ENCODE results near the gene OR6C3. TPM values are rescaled to one million over a fixed set of nuclear protein-coding genes. Genes with fewer than 3 reads are reported as not detected.

The OR6C3 gene
- not detected in 5 replicates for total RNA-seq (2022; extraction: Qiagen RNA extraction)

DNA sequence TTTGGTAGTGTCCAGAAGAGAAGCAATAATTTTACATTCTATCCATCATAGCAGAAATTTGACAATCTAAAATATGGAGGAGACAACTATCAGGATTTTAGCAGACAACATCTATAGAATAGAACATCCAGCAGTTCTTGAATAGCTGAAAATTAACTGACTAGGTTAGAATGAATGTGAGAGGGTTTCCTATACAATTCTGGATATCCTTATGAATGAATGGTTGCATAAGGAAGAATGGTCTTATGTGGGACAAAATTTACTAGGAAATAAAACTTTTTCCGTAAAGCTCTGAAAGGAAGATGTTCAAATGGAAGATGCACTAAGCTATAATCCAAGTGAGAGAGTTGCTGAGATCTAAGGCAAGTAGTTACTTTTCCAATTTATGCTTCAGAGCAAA lies at the start of gene OR6C3:
Gene OR6C3, plus strand, starts transcription at position 301 of the 400 bp plus-strand sequence. CDS start 955 bp downstream, outside the sequence.

DNA sequence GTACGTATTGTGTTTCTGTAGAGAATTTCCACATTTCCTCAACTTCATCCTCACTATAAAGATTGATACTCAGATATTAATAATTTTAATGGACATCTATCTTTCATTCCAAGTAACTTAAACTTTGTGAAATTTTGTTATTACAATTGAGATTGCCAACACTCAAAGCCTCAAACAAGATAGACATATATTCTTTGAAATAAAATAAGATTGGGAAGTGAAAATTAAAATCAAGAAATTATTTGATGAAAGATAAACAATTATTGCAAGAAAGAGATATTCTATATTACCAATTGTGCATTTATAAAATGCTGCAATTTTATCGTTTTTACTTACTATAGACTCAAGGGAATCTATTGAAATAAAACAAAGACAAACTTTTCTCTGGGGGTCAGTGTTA lies 34.1 kb upstream of the OR6C3 start, which contains the start of gene OR6C6:
Gene OR6C6, minus strand, starts transcription at position 101 of the 400 bp plus-strand sequence. CDS start 1,337 bp downstream, outside the sequence.

DNA sequence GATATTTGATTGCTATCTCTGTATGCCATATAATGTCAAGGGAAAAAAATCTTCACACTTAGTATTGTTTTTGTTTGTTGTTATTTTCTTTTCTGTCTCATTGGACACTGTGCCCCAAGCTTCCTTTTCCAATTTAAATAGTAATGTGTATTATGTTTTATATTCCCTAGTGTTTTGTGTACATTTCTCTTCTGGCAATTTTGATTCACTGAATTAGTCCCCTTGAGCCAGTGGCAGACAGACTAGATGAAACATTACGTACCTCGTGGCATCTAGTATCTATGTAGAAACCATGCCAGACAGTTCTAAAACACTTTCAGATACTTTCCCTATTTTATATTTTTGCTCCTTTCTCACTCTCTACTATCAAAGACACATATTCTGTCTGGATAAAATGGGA lies 16.5 kb upstream of the OR6C3 start, which contains the start of gene OR6C1:
Gene OR6C1, plus strand, starts transcription at position 301 of the 400 bp plus-strand sequence. CDS start 6,257 bp downstream, outside the sequence.

DNA sequence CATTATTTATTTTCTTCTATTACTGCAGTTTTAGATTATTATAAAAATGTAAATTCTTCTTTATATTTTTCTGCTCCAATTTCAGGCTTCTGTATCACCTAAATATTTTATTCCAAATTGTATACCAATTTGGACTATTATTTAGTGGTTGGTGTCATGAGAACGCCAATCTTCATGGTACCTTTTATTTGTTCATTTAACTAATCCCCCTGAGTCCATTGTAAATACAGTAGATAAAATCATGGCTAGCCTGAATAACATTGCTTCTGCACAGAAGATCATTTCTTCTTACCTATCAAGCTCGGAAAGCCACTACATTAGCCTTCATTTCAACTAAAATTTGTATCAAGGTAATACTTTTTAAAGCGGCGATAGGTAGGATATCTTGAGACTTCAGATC lies 32.1 kb downstream of the OR6C3 start, which contains the start of gene OR6C75:
Gene OR6C75, plus strand, starts transcription at position 301 of the 400 bp plus-strand sequence. CDS start 2,136 bp downstream, outside the sequence.

Other genes starting within 250 kb of the OR6C3 start
- gene OR9K2, start 204.3 kb upstream of the OR6C3 start, total RNA-seq (2022; extraction: Qiagen RNA extraction): not detected in 5 replicates
- gene OR10A7, start 109.7 kb upstream of the OR6C3 start, total RNA-seq (2022; extraction: Qiagen RNA extraction): not detected in 5 replicates
- not detected in 5 replicates for gene OR6C74, start 86.1 kb upstream of the OR6C3 start, total RNA-seq (2022; extraction: Qiagen RNA extraction)
- gene OR6C6, start 34.2 kb upstream of the OR6C3 start, total RNA-seq (2022; extraction: Qiagen RNA extraction): not detected in 5 replicates
- gene OR6C1, start 16.4 kb upstream of the OR6C3 start, total RNA-seq (2022; extraction: Qiagen RNA extraction): not detected in 5 replicates
- gene OR6C75, start 32.2 kb downstream of the OR6C3 start, total RNA-seq (2022; extraction: Qiagen RNA extraction): not detected in 5 replicates
- not detected in 5 replicates for gene OR6C65, start 69.8 kb downstream of the OR6C3 start, total RNA-seq (2022; extraction: Qiagen RNA extraction)
- gene OR6C76, start 95.5 kb downstream of the OR6C3 start, total RNA-seq (2022; extraction: Qiagen RNA extraction): not detected in 5 replicates
- not detected in 5 replicates for gene OR6C2, start 113.3 kb downstream of the OR6C3 start, total RNA-seq (2022; extraction: Qiagen RNA extraction)
- not detected in 5 replicates for gene OR6C70, start 139.4 kb downstream of the OR6C3 start, total RNA-seq (2022; extraction: Qiagen RNA extraction)
- not detected in 5 replicates for gene OR6C68, start 161.6 kb downstream of the OR6C3 start, total RNA-seq (2022; extraction: Qiagen RNA extraction)
- not detected in 5 replicates for gene OR6C4, start 218.9 kb downstream of the OR6C3 start, total RNA-seq (2022; extraction: Qiagen RNA extraction)
- gene OR2AP1, start 241.7 kb downstream of the OR6C3 start, total RNA-seq (2022; extraction: Qiagen RNA extraction): not detected in 5 replicates